Muscle of arm (tissue), 12 donors: ENCODE results near the gene TLL2. TPM values are rescaled to one million over a fixed set of nuclear protein-coding genes. Genes with fewer than 3 reads are reported as not detected.

ENCODE experiments used
- DNase-seq: peaks from one replicate; pipeline ENCODE4 v3.0.0-alpha.2; 2013
- polyA plus RNA-seq, 12 donors: library from polyadenylated mRNA; unstranded; fragments of 120-200 nt; gene quantifications; one replicate each; pipeline ENCODE4 v1.2.1, GENCODE V29; 2013; ENCODE audit not compliant: insufficient read length in 12 of 12

Gene TLL2
- polyA plus RNA-seq, 12 donors: 0.84 to 3.3 (median 1.8) TPM; not detected in 1

DNA sequence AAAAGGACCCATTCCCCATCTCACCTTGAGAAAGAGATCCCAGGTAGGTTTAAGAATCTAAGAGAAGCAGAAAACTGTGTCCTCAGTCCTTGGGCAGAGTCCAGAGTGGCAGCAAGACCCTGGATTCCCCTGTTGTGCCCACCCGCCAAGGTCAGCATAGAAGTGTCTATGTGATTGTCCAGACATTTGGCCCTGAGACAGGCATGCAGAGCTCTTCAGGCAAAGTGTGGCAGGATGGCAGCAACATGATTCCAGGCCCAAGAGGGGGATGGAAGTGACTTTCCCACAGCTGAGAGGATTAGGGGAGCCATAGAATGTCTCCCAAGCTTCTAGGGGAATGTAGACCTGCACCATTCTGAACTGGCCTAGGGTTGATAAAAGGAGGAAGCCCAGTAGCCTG lies 115.8 kb downstream of the TLL2 start:
- DNase-seq: no peak

DNA sequence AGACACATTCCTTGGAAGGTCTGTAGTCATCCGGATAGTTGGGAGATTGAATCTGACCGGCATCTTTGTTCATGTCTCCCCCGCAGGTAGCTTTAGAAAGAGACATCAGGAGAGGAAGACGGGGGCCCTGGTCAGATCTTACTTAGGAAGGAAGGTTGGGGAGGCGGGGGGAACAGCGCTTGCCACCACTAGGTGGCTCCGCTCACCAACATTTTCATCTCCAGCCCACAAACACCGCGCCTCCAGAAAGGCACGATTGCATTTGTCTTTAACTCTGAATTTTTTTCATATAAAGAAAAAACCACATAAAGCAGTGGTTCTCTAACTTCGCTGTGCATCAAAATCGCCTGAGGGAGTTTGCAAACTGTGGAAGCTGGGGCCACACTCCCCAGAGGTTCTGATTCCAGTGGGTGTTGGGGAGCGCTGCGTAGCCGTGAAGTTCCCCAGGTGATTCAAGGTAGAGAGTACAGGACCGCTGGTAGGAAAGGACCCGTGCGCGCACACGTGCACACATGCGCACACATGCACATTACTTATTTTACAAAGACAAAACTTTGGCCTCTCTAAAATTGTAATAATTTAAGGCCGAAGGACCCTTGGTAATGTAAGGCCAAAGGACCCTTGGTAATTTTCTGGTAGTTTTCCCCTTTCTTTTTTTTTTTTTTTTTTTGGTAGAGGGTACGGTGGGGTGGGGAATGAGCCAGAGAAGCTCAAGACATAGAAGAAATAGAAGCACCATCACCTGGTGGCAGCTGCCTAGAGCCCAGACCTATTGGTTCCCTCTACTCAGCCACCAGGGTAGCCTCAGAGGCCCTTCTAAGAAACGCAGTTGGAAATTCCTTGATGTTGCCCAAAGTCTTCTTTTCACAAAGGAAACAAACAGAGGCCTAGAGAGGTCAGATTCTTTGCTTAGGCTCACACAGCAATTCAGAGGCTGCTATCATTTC lies 117.5 kb downstream of the TLL2 start:
- DNase-seq: peak; percentile 84

DNA sequence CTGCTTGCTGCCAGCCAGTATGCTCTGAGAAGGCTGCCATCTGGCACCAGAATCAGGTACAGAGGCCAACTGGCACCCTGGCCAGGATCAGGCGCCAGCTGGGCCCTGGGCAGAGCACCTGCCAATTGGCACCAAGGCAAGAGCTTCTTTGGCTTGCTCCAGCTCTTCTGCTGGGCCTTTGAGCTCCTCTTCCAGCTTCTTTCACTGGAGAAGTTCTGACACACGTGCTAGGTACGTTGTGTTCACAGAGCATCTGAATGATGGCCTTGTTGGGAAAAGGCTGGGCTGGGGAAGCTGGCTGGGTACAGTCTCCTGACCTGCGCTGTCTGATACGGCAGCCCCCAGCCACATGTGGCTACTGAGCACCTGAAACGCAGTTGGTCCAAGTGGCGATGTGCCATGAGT lies 123.3 kb downstream of the TLL2 start:
- DNase-seq: peak; percentile 35

DNA sequence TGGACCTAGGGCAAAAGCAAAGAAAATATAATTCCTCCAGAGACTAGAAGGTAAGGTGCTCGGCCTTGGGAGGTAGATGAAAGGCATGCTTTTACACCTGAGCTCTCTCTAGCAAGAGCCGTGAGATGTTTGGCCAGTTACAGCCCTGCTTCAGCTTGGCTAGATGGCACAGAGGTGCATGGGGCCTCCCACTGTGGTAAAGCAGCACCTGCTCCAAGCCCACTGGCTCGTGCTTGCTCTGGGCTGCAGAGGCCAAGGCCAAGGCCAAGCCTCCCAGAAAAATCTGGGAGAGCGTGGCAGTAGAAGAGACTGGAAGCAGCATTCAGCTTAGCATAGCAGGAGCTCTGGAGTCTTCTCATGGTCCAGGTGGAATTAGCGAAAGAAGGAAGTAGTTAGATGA lies 123.9 kb downstream of the TLL2 start:
- no peak for DNase-seq

DNA sequence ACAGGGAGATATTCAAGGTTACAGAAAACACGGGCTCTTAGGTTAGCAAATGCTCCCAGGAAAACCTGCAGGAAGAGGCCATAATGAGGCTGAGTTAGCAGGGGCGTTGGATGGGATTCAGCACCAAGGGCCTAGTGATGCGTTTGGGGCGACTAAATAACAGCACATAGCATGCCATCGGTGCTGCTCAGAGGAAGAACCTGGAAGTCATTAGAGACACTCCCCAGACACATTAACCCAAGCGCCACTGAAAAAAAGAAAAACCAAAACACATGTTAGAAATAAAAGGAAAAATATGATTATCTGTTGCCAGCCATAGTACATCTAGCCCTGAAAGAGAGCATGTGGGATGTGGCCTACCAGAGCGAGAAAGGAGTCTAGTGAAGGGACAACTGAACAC lies 126.1 kb downstream of the TLL2 start:
- no peak for DNase-seq

DNA sequence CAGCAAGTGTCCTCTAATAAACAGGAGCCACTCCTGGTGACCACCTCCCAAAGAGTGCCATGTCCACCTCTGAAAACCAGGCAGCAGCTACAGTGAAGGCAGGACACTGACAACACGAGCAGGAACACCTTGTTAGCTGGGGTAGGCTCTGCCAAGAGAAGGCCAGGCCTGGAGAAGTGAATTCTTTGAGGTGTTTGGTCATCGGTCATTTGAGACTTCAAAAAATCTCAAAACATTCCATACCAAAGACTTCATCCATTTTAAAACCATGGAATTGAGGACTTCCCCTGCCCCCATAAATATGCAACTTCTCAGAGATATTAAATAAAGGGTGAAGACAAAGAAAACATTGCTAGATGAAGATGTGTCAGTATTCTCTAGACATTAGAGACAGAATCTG lies 126.6 kb downstream of the TLL2 start:
- no peak for DNase-seq

DNA sequence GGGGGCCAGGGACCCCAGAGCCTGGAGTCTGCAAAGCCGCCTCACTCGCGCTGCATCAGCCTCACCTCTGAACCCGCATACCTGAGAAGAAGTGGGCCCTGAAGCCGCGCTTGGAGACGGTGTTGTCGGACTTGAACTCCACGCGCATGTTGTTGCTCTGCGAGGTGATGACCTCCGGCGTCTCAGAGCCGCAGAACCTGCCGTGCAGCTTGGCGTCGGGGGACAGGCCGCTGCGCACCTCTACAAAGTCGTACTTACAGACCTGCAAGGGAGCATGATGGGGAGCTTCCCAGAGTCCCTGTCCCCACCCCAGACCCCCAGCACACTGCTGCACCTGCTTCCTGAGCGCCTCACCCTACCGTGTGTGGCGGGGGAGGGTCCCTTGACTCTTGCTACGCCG lies 129.2 kb downstream of the TLL2 start:
- DNase-seq: no peak

DNA sequence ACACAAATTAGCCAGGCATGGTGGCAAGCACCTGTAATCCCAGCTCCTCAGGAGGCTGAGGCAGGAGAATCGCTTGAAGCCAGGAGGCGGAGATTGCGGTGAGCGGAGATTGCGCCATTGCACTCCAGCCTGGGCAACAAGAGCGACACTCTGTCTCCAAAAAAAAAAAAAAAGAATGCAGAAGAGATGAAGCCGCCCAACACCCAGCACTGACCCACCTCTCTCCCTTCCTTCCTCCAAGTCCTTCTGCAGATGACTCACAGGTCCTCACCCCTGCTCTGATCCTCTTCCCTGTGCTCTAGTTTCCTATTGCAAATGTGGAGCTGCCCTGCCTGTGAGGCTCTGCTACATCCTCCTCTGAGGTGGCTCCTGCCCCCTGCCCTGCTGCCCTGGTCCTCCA lies 132.9 kb downstream of the TLL2 start:
- no peak for DNase-seq

DNA sequence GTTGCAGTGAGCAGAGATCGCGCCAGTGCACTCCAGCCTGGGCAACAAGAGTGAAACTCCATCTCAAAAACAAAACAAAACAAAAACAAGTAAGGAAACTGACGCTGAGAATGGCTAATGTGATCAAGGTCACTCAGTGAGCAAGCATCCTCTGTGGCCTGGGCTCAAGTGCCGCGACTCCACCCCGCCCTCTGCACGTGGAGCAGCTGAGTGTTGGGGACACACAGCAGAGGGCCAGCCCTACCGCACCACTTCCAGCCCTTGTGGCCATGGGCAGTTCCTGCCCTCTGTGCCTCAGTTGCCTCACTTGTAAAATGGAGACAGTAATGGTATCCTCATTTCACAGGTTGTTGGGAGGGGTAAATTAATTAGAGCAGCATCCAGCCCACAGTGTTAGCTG lies 134.0 kb downstream of the TLL2 start:
- DNase-seq: no peak

DNA sequence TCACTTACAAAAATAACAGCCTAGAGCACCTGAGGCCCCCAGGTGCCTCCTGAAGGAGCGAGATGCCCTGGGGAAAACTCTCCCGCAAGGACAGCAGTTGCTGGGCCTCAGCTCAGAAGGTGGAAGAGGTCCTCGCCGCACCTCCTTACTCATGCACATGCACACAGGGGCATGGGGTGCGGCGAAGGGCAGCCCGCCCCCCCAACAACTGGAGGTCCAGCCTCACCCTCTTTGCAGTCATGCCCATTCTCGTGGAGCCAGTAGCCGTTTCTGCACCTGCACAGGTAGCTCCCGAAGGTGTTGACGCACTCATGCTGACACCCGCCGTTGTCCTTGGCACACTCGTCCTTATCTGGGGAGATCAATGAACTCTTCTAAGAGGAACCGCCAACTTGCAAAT lies 135.0 kb downstream of the TLL2 start:
- no peak for DNase-seq

DNA sequence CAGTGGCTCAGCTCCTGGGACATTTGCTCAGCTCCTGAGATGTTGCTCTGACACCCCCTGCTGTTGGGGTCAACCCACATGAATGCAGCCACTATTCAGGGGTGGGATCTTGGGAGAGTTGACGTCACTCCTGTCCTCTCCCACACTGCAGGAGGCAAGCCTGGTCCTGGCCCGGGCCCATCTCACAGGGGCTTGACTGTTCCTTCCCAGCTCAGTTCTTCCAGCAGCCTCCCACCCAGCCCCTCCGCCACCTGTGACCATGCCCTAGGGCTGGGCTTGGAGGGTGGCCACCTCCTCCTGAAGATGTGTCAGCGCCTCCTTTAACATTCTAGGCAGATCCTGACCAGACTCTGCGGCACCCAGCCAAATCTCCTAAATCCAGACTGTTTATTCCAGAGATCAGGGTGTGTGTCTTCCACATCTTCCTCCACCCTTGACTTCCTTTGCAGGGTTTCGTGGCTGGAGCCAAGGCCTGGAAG lies 135.9 kb downstream of the TLL2 start:
- no peak for DNase-seq

DNA sequence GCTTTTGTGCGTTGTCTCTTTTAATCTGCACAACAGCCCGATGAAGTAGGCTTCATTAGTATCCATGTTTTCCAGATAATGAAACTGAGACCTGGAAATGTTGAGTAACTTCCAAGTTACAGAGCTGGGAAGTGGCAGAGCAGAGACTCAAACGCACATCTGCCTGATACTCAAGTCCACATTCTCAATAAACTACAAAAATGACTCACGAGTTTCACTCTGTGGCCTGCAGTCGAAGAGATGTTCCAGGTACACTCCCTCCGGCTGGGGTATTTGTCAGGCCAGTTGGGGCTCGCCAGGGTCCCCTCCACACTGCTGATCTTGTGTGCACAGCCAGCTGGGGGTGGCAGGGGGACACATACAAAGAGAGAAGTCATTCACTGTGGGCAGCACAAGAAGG lies 137.2 kb downstream of the TLL2 start:
- DNase-seq: no peak

DNA sequence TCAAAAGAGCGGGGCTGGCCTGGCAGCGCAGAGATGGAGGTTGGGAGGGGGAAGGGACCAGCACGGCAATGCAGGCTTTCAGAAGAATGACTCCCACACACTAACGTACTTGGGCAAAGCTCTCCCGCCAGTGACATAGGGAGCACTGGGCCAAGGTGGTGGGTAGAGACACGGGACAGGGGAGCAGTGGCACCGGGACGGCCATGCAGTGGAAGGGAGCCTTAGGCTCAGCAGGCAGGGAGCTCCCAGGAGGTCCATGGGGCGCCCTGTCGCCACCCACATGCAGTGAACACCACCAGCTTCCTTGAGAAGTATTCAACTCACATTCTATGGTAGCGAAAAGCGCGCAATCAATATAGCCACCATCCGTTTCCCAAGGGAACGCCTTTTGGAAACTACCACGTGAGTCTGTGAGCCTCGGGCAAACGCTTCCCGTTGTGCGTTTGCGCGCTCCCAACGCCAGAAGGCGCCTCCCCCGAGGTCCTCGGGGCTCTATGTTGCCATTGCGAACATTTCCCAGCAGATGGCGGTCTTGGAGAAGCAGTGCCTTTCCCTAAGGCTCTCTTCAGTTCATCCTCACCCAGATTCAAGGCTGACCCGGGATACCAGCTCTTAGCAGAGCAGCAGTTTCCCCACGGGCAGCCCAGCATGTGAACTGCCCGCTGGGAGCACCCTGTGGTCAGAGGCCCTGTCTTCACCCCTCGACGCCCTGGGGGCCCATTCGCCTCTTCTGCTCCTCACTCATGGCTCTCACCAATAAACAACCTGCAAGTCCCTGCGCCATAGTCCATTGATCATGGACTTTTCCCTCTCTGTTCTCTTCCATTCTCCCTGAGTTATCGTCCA lies 138.5 kb downstream of the TLL2 start:
- DNase-seq: peak; percentile 87

DNA sequence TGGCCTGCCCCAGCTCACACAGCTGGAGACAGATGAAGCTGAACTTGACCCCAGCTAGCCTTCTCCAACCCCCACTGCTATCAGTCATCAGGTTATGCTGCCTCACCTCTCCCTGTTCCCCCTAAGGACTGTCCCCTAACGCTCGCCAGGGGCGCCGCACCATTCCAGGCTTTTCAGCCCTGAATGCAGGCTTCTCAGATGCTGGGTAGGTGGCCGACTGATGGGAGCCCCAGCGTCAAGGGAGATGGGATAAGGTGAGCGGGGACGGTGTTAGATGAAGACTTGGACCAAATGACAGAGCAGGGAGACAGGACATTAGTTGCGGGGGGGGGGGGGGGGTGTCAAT lies 139.1 kb downstream of the TLL2 start:
- no peak for DNase-seq

DNA sequence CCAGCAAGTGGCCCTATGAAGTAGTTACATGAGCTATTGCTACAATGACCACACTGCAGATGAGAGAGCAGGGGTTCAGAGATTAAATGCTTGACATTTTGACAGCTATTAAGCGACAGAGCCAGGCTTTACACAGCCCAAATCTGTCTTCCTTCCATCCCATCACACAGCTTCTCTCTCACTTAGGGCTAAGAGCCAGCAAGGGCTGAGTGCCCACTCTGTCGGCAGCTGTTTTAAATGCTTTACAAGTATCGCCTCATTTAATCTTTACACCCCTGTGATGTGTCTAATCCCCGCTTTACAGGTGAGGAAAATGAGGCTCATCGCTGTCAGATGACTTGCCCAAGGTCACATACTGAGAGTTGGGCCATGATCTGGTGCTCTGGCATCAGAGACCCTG lies 139.7 kb downstream of the TLL2 start:
- DNase-seq: no peak

DNA sequence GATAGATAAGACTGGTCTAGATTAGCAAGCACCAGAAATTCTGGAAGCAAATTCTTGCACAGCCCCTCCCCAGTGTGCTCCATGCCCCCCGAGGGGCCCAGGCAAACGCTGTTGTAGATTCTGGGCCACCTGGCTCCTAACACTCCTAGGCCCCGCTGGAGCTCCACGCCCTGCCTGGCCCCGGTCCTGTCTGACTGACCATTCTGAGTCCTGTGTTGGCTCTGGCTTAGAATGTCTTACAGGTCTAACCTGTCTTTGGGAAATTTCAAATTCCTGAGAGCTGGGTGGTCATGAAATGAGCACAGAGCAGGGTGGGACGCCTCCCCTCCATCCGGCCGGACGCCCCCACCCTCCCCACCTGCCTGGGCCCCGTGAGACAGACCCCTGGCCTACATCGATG lies 142.4 kb downstream of the TLL2 start:
- no peak for DNase-seq

DNA sequence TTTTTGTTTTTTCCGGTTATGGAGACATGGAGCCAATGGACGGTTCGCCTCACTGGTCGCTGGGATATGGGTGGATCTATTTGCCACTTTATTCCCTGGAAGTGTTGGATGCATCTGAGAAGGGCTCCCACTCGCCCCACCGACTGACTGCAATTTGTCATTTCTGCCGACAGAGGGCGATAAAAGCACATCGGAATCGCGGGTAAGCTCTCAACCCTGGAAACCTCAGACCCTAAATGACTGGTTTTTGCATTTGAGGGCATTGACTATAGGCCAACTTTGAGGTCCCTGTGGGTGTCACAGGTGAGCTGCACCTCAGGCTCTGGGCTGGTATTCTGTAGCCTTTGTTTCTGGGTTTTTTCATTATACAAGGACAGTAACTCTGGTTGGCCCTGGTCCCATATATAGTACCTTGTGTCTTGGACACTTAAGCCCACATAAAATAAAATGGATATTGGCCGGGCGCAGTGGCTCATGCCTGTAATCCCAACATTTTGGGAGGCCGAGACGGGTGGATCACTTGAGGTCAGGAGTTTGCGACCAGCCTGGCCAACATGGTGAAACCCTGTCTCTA lies 143.1 kb downstream of the TLL2 start:
- peak; percentile 35 for DNase-seq

DNA sequence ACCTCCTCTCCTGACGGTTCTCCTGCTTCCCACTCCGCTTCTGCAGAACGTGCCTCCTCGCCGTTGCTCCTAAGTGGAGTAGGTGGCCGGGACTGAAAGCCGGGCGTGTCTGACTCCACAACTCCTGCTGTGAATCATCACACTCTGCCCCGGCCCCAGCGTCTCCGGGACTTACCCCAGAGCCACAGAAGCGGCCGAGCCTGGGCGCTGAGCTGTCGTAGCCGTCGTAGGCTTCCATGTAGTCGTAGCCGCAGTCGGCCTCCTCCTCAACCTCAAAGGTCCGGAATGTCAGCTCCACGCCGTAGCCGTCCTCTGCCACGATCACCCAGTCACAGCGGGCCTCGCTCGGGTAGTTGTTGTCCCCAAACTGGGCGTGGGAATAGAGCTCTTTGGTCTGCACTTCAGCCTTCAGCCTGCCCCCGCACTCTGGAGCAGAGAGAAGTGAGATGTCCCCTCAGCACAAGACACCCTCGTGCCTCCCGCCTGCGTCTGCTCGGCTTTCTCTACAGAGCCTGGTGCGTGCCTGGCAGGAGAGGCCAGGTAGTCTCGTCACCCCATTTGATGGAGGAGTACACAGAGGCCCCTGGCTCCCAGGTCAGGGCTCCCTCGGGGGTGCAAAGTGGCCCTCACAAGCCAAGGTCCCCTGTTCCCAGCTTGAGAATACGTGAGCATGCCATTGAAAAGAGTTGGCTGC lies 143.7 kb downstream of the TLL2 start:
- DNase-seq: no peak

DNA sequence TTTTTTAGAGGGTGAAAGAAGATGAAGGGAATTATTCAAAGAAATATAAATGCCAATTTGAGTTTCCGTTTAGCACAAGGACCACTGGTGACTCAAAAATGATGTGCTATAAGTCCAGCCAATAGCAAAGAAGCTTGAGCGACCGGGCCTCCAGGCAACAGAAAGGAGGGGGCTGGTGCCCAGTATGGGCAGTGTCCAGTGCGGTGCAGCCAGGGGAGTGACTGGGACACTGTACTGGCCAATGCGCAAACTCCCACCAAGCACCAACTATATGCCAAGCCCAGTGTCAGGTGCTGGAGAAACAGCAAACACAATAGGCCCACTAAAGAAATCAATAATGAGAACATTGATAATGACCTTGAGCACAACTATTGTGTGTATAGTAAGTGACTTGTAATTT lies 144.8 kb downstream of the TLL2 start:
- no peak for DNase-seq

DNA sequence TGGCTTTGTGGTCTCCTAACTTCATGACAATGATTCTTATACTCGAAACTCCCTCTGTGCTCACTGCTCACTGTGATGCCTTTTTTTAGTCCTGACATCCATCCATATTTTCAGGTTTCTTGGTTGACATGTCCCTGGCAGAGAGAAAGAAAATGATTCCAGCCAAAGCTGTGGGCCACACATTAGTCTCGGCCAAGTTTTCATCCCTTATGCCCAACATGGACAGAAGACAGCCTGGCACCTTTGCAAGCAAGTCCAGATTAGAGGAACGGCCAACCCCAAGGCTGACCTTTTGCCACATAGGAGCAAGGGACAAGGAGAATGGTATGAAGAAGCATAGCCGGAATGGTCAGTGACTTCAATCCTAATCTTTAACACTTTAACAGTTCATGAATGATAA lies 146.3 kb downstream of the TLL2 start:
- no peak for DNase-seq

DNA sequence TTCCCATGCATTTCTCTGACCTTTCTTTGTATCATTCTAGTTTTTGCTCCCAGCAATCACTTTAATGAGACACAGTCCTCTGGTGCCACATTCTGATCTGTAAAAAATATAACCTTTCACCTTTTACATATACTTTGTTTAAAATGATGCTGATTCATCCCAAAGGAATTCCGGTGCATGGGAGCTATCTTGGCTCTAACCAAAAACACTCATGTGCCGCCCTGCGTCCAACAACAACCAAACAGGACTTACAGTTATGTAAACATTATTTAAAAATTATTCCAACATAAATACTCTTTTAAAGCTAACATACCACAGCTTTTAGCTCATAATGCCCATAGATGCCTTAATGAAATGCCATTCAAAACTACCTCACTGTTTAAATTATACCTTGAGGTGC lies 147.2 kb downstream of the TLL2 start:
- no peak for DNase-seq

DNA sequence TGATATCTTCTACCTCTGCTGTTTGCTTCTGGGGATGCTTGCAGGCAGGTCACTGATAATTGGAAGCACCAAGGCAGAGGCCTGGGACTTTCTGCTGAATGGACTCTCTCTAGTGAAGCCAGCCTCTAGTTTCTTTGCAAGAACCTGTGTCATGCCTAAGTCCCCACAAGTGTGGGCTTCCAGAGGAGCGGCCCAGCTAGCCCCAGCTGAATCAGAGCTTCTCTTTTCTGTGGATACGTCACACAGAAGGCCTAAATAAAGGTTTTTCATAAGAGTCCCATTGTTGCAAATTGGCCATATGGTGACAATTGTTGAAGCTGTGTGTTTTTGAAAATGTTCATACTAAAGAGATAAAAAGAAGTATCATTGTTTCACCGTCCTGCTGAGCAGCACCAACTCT lies 148.2 kb downstream of the TLL2 start:
- DNase-seq: no peak
